Fibroblast of lung (primary cell): ENCODE results near the gene YWHAG.

Source experiments
- EZH2 ChIP-seq: IDR thresholded peaks from 2 replicates; pipeline ENCODE4 v1.5.1; 2012; ENCODE audit warnings: low read length, control low read depth, mild to moderate bottlenecking; ENCODE audit errors: missing control alignments
- TF ChIP-seq, protein P1 (sequence below), 2 donors: IDR thresholded peaks in 1 of 2; conservative IDR thresholded peaks in 1 of 2; 1 replicate in 1 of 2; 2 replicates in 1 of 2; pipeline ENCODE4 v1.5.1; 2011 to 2012; ENCODE audit warnings: low read length in 2 of 2, control low read depth in 1 of 2, inconsistent platforms in 1 of 2, low read depth in 1 of 2, mild to moderate bottlenecking in 1 of 2

DNA sequence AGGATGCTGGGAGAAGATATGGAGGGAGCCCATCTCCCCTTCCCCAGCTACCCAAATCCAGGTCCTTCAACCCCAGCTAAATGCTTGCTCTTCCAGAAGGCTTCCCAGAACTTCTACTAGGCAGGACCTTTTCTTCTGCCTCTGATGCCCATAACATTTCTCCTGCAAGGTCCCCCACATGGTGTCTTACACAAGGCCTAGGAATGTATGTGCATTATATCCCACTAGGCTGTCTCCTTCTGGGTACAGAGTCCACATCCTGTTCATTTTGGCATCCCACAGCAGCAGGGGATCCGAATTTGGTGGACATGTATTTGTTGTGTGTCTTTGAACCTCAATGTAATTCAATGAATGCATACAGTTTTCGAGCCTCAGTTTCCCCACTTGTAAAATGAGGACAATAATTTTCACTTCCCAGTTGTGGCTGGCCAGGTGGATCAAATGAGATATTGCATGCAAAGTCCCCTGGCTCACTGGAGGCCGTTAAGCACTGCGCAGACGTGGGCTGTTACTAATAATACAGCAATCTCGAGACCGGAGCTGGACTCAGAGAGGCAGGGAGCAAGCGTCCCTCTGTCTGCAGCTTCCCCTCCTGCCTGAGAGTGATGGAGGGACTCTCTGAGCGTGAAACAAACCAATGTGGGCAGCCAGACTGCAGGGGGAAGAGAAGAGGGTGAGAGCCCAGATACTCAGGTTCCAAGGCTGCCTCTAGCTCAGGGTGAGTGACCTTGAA, 18.6 kb upstream of the YWHAG start:
- TF ChIP-seq, protein P1, sequence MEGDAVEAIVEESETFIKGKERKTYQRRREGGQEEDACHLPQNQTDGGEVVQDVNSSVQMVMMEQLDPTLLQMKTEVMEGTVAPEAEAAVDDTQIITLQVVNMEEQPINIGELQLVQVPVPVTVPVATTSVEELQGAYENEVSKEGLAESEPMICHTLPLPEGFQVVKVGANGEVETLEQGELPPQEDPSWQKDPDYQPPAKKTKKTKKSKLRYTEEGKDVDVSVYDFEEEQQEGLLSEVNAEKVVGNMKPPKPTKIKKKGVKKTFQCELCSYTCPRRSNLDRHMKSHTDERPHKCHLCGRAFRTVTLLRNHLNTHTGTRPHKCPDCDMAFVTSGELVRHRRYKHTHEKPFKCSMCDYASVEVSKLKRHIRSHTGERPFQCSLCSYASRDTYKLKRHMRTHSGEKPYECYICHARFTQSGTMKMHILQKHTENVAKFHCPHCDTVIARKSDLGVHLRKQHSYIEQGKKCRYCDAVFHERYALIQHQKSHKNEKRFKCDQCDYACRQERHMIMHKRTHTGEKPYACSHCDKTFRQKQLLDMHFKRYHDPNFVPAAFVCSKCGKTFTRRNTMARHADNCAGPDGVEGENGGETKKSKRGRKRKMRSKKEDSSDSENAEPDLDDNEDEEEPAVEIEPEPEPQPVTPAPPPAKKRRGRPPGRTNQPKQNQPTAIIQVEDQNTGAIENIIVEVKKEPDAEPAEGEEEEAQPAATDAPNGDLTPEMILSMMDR (conservative IDR thresholded peaks at IDR 0.05 in 1 of 2, IDR thresholded peaks at IDR 0.05 in 1 of 2; ENCODE audit: low read depth in 1 of 2, low read length in 2 of 2) = no peak
- TF ChIP-seq EZH2 = no peak
